Adrenal gland (tissue), 5 donors: ENCODE results near the gene PSMD12.

Experiments used
- CTCF ChIP-seq, 6 experiments: fragments of 450-650 bp in 4 of 6; fragments of 200-600 bp in 2 of 6; sonication (generic) in 1 of 6; IDR thresholded peaks; 1 replicate in 5 of 6; 2 replicates in 1 of 6; pipeline versions ENCODE4 v1.5.1 to v1.8.0; 2016 to 2021; ENCODE audit warnings: antibody characterized with exemption in 6 of 6, mild to moderate bottlenecking in 2 of 6, moderate library complexity in 1 of 6
- POLR2A ChIP-seq, 2 donors: fragments of 450-650 bp; IDR thresholded peaks; one replicate each; pipeline ENCODE4 v1.6.1; 2017; ENCODE audit warnings: antibody characterized with exemption in 2 of 2, mild to moderate bottlenecking in 2 of 2, moderate library complexity in 1 of 2
- donor health status: DM: no; HTN: no; CAD: no.

- no peak for TF ChIP-seq CTCF (IDR thresholded peaks at IDR 0.05)
- TF ChIP-seq POLR2A (IDR thresholded peaks at IDR 0.05), result no peak
Observed at GRCh38 chr17:67353929-67354574, 12.3 kb downstream of the PSMD12 start.
